ENCODE measurements around the gene MAMLD1. TPM values are rescaled to one million over a fixed set of nuclear protein-coding genes. Genes with fewer than 3 reads are reported as not detected.

The MAMLD1 gene
- polyA plus RNA-seq, 1 experiment, result 3.7 TPM

- TF ChIP-seq, protein P1, sequence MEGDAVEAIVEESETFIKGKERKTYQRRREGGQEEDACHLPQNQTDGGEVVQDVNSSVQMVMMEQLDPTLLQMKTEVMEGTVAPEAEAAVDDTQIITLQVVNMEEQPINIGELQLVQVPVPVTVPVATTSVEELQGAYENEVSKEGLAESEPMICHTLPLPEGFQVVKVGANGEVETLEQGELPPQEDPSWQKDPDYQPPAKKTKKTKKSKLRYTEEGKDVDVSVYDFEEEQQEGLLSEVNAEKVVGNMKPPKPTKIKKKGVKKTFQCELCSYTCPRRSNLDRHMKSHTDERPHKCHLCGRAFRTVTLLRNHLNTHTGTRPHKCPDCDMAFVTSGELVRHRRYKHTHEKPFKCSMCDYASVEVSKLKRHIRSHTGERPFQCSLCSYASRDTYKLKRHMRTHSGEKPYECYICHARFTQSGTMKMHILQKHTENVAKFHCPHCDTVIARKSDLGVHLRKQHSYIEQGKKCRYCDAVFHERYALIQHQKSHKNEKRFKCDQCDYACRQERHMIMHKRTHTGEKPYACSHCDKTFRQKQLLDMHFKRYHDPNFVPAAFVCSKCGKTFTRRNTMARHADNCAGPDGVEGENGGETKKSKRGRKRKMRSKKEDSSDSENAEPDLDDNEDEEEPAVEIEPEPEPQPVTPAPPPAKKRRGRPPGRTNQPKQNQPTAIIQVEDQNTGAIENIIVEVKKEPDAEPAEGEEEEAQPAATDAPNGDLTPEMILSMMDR (IDR thresholded peaks at IDR 0.05; ENCODE audit: low read depth, low read length), result no peak
- Histone ChIP-seq H3K27me3 (ENCODE audit: control insufficient read depth, insufficient read depth, low read length) (no peaks in the 10 kb centered on the region), H3K4me3 (ENCODE audit: low read depth, low read length) (no peak overlapping the region), H3K27ac (ENCODE audit: low read depth, low read length) (no peak overlapping the region), H3K9me3 (ENCODE audit: control insufficient read depth, insufficient read depth, low read length) (no peaks in the 10 kb centered on the region)
- CTCF ChIA-PET, result no interaction called here
- POLR2A ChIA-PET, result no interaction called here
- no peak for DNase-seq (ENCODE audit: low read depth, low spot score)
These were observed 144.9 kb downstream of the MAMLD1 start for GRCh38 chrX:150508018-150508417.

- peak overlapping the region; percentile 21 for H3K27ac ChIP-seq (ENCODE audit: low read depth, low read length)
- ChIA-PET POLR2A (no interaction called here), CTCF (no interaction called here)
- no peaks in the 10 kb centered on the region for H3K27me3 ChIP-seq (ENCODE audit: control insufficient read depth, insufficient read depth, low read length)
- TF ChIP-seq, protein P1 (IDR thresholded peaks at IDR 0.05; ENCODE audit: low read depth, low read length), result no peak
- H3K4me3 ChIP-seq (ENCODE audit: low read depth, low read length), result no peak overlapping the region
- no peak for DNase-seq (ENCODE audit: low read depth, low spot score)
- no peaks in the 10 kb centered on the region for H3K9me3 ChIP-seq (ENCODE audit: control insufficient read depth, insufficient read depth, low read length)
These were observed 145.6 kb downstream of the MAMLD1 start for GRCh38 chrX:150508451-150509367.

DNA sequence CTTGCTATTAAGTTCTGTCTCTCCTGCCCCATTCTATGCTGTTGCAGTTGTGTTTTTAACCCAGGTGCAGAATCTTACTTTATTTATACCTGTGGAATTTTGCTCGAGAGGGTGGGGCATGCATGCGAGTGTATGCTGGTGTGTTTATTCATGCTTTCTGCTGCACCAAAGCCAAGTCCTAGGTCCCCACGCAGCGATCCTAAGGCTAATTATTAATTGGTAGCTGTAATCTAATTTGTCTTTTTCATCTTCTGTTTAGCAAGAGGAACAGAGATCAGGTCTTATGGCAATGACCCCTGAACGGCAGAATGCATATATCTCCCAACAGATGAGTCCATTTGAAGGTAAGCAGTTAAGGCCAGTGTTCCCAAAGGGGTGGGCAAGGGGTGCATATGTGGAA is 146.6 kb downstream of the MAMLD1 start:
- no peak overlapping the region for H3K27ac ChIP-seq (ENCODE audit: low read depth, low read length)
- H3K27me3 ChIP-seq (ENCODE audit: control insufficient read depth, insufficient read depth, low read length), result no peaks in the 10 kb centered on the region
- no peak for DNase-seq (ENCODE audit: low read depth, low spot score)
- CTCF ChIA-PET, result no interaction called here
- POLR2A ChIA-PET, result no interaction called here
- no peak overlapping the region for H3K4me3 ChIP-seq (ENCODE audit: low read depth, low read length)
- H3K9me3 ChIP-seq (ENCODE audit: control insufficient read depth, insufficient read depth, low read length), result no peaks in the 10 kb centered on the region
- TF ChIP-seq, protein P1 (IDR thresholded peaks at IDR 0.05; ENCODE audit: low read depth, low read length), result no peak

DNA sequence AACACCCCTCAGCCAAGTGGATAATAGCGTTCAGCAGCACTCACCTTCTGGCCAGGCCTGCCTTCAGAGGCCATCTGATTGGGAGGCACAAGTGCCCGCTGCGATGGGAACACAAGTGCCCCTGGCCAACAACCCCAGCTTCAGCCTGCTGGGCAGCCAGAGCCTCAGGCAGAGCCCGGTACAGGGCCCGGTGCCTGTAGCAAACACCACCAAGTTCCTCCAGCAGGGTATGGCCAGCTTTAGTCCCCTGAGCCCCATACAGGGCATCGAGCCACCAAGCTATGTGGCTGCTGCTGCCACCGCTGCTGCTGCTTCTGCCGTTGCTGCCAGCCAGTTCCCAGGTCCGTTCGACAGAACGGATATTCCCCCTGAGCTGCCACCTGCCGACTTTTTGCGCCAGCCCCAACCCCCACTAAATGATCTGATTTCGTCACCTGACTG is 149.4 kb downstream of the MAMLD1 start:
- Histone ChIP-seq H3K9me3 (ENCODE audit: control insufficient read depth, insufficient read depth, low read length) (no peaks in the 10 kb centered on the region), H3K4me3 (ENCODE audit: low read depth, low read length) (no peak overlapping the region), H3K27ac (ENCODE audit: low read depth, low read length) (no peak overlapping the region), H3K27me3 (ENCODE audit: control insufficient read depth, insufficient read depth, low read length) (no peaks in the 10 kb centered on the region)
- ChIA-PET CTCF (interaction anchor here (1.0 kb wide), 1 partner anchor 549 kb away, joined by 3 read pairs; no protein-coding TSS in a partner anchor), POLR2A (no interaction called here)
- TF ChIP-seq, protein P1 (IDR thresholded peaks at IDR 0.05; ENCODE audit: low read depth, low read length), result no peak
- no peak for DNase-seq (ENCODE audit: low read depth, low spot score)

DNA sequence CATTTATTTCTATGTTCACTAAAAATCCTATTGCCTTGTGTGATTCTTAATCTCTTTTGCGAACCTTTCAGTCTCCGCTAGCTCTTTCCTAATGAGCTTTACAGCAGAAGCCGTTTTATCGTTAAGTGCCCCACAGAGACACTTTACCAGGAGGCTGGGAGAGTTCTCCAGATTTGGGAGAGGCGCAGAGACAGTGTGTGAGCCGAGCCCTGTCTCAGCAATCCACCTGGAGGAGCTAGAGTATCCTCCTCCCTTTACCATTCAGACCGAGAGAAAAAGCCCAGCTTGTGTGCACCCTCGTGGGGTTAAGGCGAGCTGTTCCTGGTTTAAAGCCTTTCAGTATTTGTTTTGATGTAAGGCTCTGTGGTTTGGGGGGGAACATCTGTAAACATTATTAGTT is 150.4 kb downstream of the MAMLD1 start:
- no peaks in the 10 kb centered on the region for H3K9me3 ChIP-seq (ENCODE audit: control insufficient read depth, insufficient read depth, low read length)
- no peak overlapping the region for H3K4me3 ChIP-seq (ENCODE audit: low read depth, low read length)
- H3K27ac ChIP-seq (ENCODE audit: low read depth, low read length), result no peak overlapping the region
- H3K27me3 ChIP-seq (ENCODE audit: control insufficient read depth, insufficient read depth, low read length), result no peaks in the 10 kb centered on the region
- no peak for DNase-seq (ENCODE audit: low read depth, low spot score)
- ChIA-PET CTCF (interaction anchor here (0.5 to 1.0 kb wide), 4 partner anchors 23 to 550 kb away, joined by 3 to 8 read pairs (median 3); no protein-coding TSS in a partner anchor), POLR2A (no interaction called here)
- TF ChIP-seq, protein P1 (IDR thresholded peaks at IDR 0.05; ENCODE audit: low read depth, low read length), result no peak
